GM19240 (cell line): ENCODE data around the gene CNNM3.
"Not testable (repeated sequence)": the region's sequence is repeated elsewhere in the genome, so short reads cannot be mapped to it uniquely, and the experiment has no call there.

Source experiments
- DNase-seq: peaks from one replicate; pipeline ENCODE4 v3.0.0; 2011; ENCODE audit warnings: low spot score; ENCODE audit not compliant: insufficient read length

The CNNM3 gene

DNA sequence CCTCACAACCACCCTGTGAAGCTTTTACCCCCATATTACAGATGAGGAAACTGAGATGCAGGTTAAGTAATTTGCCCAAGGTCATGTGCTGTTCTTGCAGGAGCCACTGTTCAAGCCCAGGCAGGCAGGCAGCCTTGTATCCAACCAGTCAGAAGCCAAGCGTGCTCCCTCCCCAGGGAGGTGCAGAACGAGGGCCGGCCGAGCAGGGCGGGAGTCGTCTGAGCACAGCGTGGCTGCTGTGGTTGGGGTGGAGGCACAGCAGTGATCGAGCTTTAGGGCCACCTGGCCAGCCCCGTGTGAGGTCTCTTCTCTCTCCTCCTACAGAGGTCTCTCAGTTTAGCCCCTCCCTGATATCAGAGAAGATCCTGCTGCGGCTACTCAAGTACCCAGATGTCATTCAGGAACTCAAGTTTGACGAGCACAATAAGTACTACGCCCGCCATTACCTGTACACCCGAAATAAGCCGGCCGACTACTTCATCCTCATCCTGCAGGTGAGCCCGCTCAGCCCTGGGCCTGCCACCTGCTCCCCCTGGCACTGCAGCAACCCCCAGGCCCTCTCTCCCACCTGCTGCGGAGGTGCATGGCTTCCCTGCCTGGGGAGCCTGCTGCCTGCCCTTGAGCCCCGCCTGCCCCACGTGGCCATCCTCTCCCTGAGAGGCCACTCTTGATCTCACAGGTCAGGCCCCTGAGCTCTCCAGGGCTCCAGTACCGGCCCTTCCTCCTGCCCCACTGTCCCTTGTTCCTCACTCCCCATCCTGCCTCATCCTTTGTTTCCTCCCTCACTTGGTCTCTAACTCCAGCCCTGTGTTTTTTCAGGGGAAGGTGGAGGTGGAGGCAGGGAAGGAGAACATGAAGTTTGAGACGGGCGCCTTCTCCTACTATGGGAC, 17.1 kb upstream of the CNNM3 start:
- DNase-seq, result no peak

DNA sequence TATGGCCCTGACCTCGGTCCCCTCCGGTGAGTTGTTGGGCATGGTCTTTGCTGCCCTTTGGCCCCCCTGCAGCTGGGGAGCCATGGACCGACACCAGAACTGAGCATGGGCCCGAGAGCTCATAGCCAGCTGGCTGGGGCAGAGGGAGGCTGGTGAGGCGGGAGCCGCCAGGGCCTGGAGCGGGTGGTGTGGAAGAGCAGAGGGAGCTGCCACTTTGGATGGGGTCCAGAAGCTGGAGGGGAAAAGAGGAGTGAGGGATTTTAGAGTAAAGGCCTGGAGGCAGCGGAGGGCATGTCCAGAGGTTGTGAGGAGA, 16.5 kb upstream of the CNNM3 start:
- DNase-seq, result no peak

DNA sequence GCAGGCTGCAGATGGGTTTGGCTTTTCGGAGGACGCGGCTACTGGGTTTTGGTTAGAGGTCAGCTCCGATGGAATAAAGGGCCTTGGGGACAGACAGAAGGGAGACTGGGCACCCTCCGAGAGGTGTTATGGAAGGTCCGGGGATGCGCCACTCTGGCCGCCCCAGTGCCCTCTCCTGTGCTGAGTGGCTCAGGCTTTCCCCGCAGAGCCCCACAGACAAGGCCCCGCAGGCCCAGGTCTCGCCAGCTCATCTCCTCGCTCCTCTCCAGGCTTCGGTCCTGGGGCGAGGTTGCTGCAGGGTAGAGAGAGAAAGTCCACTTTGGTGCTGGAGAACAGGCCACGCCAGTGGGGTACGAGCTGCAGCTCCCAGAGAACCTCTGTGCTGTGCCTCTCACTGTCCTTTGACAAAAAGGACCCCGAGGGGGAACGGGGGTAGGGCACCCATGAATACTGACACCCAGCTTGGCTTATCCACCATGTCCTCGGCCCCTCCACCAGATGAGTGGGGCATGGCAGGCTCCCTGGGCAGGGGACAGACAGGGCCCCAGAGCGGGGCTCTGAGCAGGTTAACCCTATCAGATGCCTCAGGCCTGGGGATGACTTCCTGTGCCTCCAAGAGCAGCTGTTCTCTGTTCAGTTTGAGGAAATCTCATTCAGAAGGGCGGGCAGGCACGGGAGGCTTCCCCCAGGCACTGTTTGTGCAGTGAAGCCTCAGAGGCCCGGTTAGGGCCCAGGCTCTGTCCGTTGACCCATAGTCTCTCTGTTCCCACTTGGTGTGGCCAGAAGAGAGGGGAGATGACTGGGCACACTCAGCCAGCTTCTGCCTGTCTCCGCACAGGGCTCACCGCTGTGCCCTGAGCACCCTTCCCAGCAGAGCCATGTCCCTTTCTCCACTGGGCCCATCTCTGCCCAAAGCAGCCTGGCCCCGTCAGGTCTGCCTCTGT, 15.7 kb upstream of the CNNM3 start:
- DNase-seq, result no peak

DNA sequence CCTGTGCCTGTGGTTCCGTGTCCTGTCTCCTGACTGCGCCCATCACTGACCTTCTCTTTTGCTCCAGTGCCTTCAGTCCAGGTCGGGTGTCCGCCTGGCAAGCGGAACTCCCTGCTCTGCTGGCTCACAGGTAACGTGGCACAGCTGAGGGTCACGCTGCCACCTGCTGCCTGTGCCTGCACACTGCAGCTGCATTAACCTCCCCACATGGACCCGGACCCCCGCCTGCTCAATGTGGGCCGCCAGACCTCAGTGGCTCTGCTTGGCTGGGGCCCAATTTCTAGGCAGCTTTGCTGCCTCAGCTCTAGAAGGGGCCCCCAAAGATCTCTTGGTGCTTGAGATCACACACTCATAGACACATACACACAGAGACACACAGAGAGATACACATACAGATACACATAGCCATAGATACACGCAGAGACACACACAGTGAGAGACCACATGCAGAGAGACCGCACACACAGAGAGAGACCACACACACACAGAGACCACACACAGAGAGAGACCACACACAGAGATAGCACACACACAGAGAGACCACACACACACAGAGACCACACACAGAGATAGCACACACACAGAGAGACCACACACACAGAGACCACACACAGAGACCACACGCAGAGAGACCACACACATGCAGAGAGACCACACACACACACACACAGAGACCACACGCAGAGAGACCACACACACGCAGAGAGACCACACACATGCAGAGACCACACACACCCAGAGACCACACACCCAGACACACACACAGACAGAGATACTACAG, 14.9 kb upstream of the CNNM3 start:
- peak; percentile 94 for DNase-seq

DNA sequence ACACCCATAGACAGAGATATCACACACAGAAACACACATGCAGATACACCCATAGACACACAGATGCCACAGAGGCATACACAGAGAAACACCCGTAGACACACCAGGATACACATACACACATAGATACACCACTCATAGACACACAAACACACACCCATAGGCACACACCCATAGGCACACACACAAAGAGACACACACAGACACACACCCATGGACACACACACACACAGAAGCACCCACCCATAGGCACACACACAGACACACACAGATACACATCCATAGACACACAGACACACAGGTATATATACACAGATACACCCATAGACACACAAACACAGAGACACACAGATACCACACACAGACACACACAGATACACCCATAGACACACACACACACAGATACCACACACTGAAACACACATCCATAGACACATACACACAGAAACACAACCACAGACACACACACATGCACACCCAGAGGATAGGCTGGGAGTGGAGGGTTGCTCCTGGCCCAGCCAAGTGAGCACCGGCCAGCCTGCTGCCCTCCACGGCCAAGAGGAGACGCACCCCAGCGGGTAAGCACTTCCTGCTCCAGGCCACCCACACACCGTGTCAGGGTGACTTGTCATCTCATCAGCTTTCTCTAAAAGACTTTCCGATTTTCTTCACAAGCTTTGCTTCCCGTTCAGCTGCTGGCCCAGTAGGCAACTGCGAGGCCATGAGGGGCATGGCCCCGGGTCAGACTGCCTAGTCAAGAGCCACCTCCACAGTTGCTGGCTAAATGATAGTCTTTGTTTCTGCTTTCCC, 14.1 kb upstream of the CNNM3 start:
- DNase-seq, result no peak

DNA sequence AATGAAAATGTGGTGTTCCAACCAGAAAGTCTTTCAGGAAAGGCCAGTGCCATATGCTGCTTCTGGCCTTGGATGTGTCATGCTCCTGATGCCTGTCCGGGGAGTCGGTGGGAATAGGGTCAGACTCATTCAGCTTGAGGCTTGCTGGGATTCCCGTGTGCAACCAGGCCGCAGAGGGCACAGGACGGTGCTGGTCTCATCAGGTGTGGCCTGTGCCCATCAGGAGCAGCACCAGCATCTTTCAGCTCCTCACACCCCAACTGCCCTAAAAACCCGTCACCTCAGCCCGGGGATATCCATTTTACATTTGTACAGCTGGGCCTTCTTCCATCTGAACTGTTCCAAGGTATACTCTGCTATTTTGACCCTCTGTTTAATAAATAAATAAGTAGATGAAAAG, 13.3 kb upstream of the CNNM3 start:
- DNase-seq, result no peak

DNA sequence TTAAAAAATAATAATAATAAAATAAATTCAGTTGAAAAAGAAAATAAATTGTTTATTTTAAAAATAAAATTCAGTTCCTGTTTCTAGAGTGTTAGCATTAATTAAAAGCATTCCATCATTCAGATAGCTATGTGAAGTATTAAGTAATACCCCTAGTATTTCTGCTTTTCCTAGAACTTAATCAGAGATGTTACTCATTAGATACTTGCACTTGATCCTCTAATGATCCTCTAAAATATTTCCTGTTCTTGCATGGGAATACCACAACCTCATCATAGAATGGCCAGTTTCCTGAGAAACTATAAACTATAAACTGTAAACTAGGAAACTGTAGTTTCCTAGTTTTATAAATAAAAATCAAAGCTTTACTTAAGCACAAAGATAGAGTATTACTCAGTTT, 11.1 kb upstream of the CNNM3 start:
- no peak for DNase-seq

DNA sequence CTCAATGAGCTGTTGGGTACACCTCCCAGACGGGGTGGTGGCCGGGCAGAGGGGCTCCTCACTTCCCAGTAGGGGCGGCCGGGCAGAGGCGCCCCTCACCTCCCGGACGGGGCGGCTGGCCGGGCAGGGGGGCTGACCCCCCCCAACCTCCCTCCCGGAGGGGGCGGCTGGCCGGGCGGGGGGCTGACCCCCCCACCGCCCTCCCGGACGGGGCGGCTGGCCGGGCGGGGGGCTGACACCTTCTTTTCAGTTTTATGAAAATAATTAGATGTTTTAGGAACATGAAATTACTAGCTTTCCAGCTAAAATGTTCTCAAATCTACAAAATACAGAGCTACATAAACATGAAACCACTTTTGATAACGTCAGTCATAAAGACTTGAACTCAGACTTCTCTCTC, 10.1 kb upstream of the CNNM3 start:
- DNase-seq, result not testable (repeated sequence)

- DNase-seq, result no peak
Measured at GRCh38 chr2:96806468-96807126, 9.5 kb upstream of the CNNM3 start.

GRCh38 chr2:96807127-96807471, 9.0 kb upstream of the CNNM3 start:
- DNase-seq, result no peak

- no peak for DNase-seq
Measured at GRCh38 chr2:96808176-96808837, 7.8 kb upstream of the CNNM3 start.

DNA sequence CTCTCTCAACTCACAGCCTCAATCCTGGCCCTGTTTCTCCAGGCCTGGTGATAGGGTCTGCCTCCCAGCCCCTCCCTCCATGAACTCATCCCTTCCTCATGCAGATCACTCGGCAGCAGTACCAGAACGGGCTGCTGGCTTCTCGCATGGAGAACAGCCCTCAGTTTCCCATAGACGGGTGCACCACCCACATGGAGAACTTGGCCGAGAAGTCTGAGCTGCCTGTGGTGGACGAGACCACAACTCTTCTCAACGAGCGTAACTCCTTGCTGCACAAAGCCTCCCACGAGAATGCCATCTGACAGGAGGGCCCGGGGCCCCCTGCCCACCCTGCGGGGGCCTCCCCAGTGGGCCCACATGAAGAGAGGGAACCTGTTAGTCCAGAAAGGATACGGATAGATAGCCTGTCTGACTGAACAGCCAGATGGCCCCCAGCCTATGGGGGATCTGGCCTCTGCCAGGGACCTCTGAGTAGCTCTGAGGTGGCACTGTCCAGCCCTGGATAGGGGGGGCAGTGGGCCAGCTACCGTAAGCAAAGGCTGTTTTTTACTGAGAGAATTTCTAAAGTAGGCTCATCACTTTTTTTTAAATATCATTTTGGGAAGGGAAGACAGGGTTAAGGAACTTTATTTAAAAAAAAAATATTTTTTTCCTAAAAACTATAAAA, 6.7 kb upstream of the CNNM3 start:
- DNase-seq, result no peak

DNA sequence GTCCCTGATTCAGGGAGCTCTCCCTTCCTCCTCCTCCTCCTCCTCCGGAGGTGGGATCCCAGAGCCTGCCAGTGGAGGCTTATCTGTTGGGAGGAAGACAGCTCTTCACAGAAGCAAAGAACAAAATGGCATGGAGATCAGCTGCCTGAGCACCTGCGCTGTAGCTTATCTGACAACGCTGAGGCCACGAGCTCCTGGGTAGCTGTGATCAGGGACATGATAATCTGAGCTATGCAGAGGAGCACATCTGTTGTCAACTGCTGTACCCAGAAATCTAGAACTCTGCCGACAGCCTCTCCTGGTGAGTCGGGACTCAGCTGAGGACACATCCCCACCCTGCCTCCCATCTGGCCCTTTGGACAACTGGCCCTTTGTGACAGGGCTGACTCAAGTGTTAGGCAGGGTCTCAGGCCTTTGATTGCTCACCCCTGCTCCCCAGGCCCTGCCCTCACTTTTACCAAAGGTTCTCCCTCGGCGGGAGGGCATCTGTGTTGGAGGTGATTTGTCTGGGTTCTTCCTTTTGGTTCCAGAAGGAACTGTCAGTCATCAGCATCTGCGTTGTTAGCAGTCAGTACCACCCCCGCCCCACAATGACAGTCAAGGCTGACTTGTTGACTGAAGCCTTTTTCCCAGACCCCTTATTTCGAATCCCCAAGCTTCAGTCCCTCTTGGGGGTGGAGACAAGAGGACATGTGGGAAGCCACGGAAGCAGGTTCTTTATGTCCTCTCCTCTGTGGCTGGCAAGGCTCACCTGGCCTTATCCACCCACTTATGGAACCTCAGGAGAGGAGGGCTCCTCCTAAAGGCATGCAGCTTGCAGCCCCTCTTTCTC, 5.9 kb upstream of the CNNM3 start:
- no peak for DNase-seq

DNA sequence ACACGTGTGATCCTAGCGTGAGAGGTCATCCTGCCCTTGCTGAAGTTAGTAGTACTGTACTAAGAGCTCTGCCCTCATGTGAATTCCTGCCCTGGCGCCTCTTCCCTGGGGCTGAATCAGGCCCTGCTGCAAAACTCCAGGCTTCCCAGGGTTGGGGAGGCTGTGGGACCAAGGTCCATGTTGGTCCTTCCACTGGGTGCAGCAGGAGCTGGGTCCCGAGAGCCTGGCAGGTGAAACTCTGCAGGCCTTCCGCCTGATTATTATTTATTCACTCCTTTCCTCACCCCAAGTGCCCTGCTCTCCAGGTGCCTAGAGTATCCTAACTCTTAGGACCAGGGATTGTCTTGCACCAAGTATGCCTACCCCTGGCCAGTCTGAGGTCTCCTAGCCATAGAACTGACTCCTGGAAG, 5.3 kb upstream of the CNNM3 start:
- DNase-seq, result no peak

GRCh38 chr2:96811917-96812316, 4.2 kb upstream of the CNNM3 start:
- DNase-seq, result no peak

DNA sequence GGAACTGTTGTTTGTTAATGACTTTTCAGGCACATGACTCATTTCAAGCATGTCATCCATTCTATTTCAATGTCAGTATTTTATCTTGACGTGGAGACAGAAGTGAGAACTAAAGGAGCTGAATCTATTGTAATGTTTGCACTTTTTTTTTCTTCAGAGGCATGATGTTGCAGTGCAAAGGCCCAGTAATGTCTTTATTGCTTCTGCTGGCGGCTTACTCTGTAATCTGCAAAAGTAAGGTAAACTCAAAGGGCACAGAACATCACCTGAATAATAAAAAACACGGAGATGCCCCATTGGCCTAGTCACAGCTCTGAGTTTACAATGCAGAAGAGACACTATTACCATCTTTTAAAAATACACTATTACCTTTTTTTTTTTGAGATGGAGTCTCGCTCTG, 2.4 kb upstream of the CNNM3 start:
- DNase-seq, result no peak

DNA sequence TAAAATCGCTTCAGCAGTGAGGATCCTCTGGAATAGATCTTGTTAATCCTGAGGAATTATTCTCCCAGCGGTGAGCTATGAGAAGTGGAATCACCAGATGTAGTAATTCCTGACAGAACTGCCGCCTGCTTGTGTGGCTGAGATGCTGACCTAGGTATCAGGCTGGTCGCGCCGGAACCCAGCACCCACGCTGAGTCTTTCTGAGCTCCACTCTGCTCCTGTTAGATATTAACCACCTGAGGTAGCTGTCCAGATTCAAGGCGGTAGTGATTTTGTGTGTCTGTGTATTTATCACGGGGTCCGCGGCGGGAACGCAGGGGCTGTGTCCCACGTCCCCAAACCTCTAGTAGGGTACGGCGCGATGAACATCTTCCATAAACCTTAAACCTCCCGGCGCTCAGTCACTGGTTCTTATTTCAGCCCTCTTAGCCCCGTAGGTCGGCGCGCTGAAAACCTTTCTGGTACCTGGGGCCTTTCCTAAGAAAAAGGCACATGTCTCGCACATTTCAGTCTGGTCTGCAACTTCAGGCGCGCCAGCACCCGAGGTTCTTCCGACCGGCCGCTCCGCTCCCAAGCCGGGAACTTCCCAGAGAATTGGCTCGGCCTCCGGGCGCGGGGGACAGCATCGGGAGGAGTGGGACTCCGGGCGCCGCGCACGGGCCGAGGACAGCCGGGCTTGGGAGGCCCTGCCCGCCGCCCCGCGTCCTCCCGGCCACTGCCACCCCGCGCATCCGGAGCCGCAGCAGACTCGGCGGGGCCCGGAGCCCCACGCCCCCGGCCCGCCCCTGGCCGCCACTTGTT, 542 bp upstream of the CNNM3 start:
- no peak for DNase-seq
